NCI-H2196 treated with DMSO at 0.1 percent for 48 hours (cell line): ENCODE measurements around the gene SLC9C2.
"Not testable (repeated sequence)": the region's sequence is repeated elsewhere in the genome, so short reads cannot be mapped to it uniquely, and the experiment has no call there.

Experiments
- DNase-seq: peaks from one replicate; lab custom pipeline; 2025; ENCODE audit not compliant: unreplicated experiment; lab: John Stamatoyannopoulos, UW

The SLC9C2 gene

DNA sequence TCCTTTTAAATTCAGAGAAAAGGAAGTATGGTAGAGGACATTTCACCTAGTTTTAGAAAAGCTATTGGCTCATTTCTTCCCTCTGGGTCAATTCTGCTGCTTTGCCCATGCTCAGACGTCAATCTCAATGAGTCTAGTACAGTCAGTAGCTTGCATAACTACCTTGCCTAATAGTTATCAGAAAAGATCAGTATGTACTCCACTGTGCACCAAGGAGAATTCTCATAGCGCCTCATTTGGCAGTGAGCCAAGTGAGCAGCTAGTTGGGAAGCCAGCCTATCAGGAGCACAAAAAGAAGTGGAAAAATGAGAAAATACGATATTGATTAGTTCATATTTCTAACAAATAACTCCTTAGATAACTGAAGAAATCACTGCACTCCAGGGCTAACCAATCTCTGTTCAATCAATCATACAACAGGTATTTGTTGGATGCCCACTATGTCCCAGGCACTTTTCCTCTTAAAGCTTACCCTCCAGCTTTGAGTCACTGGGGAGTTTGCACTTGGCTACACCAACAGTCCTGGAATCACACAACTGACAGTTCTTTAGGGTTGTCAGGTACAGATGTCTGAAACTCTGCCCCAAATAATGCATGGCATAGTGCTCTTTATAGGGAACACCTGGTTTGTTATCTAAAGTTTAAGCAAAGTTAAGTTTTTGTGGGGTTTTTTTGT lies 75.6 kb downstream of the SLC9C2 start:
- no peak for DNase-seq

DNA sequence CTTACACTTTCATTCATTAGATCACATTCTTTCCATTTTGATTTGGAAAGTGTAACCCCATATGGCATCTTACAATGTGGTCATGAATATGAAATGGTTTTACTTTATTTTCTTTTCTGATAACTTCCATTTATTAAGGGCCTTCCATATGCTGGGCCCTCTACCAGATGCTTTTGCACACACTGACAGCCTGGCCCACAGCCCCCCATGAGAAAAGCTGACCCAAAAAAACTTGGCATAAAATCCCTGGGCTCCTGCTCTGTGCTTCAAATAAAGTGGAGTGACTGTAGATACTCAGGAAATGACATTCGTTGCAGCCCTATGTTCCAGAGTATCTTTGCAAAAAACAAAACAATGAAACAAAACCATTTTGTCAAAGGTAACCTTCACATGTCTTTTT lies 76.9 kb downstream of the SLC9C2 start:
- DNase-seq: no peak

DNA sequence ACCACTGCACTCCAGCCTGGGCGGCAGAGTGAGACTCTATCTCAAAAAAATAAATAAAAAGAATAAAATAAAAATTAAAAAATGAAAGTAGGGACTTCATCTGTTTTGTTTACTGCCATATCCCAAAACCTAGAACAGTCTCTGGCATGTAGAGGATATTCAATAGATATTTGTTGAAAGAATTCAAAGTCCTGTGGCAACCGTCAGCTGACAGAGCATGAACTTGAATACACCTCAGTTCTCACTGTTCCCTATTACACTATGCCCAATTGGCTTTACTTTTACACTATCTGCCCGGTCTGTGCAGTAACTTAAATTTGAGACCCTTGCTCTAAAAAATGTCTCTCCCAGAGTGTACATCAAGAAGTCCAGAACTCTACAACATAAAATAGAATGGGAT lies 79.5 kb downstream of the SLC9C2 start:
- DNase-seq: no peak

DNA sequence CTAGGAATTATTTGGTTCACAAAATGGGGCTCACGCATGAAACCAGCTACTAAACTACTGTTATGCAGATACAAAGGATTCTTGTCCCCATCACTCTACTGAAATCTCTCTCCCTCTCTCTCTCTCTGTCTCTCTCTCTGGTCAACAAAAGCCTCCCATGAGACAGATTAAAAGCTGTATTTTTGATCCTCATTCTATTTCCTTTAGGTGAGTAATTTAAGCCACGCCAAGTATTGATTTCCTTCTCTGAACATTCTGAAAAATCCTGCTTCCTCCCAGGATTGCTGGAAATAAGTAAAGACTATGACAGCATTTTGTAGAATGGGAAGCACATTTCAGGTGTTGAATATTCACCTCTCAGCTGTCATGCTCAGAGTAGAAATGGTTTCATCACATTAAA lies 82.1 kb downstream of the SLC9C2 start:
- DNase-seq: no peak

DNA sequence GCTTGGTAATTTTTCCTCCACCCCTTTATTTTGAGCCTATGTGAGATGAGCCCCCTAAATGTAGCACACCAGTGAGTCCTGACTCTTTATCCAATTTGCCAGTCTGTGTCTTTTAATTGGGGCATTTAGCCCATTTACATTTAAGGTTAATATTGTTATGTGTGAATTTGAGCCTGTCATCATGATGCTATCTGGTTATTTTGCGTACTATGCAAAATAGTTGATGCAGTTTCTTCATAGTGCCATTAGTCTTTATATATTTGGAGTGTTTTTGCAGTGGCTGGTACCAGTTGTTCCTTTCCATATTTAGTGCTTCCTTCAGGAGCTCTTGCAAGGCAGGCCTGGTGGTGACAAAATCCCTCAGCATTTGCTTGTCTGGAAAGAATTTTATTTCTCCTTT lies 88.4 kb downstream of the SLC9C2 start:
- DNase-seq: not testable (repeated sequence)

DNA sequence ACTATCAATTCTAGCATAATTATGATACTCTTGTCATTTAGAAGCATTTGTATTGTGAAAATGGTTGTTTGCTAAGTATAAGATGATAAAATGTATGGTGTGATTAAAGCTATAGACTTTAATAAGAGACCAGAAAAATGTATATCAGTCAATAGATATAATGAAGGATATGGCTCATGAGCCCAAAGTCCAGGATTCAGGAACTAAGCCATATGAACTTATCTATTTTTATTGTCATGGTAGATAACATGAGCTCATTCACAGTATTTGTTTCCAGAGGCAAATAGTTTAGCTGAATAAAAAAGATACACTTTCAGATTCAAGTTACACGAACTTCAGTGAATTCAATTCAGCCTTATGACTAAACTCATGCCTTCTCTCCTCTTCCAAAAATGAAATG lies 93.1 kb downstream of the SLC9C2 start:
- no peak for DNase-seq

DNA sequence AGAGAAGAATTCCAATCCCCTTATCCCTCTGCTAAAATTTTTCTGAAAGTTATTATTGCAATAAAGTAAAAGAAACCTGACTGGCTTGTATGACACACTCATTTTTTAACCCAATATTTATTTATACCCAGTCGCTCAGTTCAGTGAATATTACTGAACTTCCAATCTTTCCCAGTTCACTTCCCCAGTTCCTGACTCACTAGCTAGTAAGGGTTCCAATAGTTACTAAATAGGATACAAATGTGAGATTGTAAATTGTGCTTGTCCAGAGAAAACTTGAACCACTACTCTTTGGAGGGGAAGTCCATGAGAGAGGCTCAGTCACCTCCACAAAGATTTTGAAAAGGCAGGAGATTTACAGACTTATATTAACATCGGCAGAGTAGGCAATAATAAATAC lies 94.3 kb downstream of the SLC9C2 start:
- DNase-seq: no peak

DNA sequence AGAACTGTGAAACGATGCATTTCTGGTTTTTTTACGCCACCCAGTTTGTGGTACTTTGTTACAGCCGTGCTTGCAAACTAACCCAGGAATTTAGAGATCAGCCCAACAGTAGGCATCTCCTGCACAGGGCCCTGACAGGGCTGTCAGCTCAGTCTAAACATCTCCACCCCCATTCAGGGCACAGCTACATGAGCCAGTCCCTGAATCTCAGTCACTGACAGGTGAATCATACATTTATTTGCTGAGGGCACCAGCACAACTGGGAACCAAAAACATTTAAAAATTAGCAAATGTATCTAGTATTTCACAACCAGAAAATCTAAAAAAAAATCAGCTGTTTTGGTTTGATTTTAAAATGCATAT lies 95.0 kb downstream of the SLC9C2 start:
- no peak for DNase-seq

DNA sequence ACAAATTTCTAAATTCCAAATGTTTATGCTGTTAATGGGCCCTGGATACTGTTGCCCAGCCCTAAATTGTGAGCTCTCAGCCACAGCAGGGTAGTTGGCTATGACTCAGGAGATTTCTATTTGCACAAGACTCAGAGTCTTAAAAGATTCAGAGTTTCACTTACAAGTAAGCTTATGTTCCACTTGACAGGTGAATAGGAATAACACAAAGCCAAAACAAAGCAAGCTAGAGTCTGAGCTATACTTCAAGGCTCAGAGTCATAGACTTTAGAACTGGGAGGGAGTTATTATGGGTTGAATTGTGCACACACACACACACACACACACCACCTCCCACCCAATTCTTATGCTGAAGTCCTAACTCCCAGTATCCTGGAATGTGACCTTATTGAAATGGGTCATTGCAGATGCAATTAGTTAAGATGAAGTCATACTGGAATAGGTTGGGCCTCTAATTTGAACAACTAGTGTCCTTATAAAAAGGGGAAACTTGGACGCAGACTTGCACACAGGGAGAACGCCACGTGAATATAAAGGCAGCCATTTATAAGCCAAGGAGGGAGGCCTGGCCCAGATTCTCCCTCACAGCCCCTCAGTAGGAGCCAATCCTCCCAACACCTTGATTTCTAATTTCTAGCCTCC lies 95.5 kb downstream of the SLC9C2 start:
- DNase-seq: no peak

DNA sequence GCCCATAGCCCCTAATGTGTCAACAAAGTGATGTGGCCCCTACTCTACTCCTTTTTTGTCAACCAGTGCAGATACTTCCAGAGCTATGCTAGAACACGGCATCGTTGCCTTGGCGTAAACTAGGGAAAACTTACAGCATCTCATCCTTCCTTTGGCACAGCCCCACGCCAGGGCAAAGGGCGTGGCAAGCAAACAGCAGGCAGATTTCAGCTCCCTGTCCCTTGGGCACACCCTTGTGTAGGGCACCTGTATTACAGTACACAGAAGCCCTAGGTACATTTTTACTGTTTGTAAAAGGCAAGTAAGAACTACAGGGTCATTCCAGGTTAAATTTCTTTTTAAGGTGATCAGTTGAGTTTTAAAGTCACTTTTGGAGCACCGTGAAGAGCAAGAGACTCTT lies 96.4 kb downstream of the SLC9C2 start:
- DNase-seq: no peak

DNA sequence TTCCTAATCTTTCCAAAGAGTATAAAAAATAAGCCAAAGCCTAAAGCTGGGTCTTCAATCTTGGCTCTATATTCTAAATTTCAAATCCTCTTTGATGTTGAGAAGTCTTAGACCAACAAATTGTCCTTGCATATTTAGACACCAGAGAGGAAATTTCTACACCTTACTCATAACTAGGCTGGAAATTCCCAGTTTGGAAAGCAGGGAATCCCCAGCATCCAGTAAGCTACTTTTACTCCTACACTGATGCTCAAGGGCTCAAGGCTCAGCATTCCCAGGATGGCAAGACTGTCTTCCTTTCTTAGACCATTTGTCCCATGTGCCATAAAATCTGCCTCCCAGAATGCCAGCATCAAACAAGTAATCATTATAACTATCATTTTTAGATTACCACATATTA lies 97.5 kb downstream of the SLC9C2 start:
- no peak for DNase-seq

DNA sequence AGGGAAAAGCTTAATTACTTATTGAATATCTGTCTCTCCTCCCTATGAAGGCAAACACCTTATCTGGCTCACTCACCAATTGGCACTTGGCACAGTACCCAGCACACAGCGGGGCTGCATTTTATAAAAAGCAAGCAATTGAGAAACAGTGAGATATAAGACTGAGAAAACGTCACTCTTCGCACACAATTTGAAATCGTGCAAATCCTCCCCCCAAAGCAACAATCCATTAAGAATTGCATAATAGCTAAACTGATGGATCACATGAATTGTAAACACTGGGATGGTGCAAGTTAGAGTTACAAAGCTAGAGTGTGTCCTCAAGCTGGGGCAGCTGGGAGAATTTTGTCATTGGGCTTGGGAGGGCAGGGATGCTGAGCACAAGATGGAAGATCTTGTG lies 98.6 kb downstream of the SLC9C2 start:
- DNase-seq: no peak

DNA sequence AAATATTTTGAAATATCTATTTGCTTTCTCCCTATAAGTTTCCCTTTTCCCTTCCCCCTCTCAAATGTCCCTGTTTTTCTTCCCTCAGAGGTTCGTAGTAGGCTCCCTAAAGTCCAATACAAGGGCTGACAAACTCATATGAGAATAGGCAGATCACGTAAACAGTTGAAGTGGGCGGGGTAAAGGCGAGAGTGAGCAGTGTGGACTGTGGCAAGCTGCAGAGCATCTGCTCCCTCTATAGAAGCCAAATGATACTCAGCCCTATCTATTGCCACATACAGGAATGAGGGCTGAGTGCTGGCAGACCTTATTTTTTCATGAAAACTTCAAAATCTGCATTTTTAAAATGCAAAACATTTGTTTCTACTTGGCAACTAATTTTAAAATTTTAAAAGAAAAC lies 99.5 kb downstream of the SLC9C2 start:
- no peak for DNase-seq

DNA sequence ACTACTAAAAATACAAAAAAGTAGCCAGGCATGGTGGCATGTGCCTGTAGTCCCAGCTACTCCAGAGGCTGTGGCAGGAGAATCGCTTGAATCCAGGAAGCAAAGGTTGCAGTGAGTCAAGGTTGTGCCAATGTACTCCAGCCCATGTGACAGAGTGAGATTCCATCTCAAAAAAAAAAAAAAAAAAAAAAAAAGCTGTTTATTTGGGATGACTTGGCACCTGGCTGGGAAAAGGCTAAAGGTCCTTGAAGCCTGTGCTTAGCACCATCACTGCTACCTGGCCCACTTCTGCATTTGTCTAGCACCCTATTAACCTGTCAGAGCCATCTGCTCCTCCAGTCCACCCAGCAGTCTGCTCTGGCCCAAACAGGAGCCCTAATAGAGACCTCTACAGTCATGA lies 100.8 kb downstream of the SLC9C2 start:
- no peak for DNase-seq

DNA sequence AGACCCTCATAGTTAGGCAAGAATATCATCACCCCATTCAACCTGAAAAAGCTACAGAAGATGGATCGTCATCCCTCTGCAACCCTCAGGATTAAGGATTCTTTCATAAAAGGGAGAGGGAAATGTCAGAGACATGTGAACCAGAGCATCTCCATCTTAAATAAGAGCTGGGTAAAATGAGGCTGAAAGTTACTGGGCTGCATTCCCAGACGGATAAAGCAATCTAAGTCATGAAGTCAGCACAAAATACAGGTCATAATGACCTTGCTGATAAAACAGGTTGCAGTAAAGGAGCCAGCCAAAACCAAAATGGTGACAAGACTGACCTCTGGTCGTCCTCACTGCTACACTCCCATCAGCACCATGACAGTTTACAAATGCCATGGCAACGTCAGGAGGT lies 103.1 kb downstream of the SLC9C2 start:
- DNase-seq: no peak

DNA sequence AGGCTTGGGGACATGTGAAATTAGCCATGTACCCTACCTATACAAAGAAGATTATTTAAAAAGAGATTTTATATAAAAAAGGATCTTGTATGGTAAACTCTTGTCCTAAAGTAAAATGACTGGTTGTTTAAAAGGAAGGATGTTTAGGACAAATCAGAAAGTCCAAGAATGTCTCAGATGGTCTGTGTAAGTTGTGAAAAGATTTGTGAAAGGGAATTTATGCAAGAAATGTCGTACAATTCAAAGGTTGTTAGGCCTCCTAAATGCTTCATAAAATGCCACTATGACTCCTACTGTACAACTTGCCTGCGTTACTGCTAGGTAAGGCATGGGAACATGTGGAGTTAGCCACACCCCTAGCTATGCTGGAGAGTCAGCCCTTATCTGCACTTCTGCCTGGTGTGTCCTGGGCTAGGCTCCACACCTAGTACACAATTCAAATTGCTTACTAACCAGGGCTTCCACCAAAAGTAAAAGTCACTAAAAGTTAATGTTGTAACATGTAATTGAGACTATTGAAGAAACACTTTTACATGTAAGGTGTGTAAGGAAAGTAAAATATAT lies 106.0 kb downstream of the SLC9C2 start:
- DNase-seq: no peak

DNA sequence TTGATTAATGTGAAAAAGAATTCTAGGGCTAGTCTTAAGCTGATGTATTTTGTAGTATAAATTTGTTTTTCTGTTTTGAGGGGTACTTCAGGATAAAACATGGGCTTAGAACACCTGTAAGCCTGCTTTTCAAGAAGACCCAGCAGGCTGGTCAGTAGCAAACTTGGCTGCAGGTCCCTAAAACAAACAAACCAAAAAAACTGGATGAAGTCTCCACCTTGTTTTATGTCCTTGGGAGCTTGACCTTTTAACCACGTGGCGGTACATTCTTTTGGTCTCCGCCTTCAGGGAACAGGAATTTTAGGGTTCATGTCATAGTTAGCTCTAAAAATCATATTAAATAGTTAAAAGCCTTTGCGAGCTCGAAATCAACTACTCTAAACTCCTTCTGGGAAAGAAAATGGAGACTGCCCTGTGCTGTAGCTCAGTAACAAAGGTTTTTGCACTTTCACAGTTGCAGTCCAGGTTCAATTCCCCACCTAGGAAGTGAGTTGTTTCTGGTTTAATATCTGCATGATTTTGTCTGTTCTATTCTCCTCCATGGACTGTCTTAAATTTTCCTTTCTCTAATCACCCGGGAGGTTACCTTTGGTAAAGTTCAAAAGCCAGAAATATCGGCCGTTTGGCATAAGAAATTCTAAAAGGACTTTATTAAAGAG lies 107.1 kb downstream of the SLC9C2 start:
- no peak for DNase-seq

DNA sequence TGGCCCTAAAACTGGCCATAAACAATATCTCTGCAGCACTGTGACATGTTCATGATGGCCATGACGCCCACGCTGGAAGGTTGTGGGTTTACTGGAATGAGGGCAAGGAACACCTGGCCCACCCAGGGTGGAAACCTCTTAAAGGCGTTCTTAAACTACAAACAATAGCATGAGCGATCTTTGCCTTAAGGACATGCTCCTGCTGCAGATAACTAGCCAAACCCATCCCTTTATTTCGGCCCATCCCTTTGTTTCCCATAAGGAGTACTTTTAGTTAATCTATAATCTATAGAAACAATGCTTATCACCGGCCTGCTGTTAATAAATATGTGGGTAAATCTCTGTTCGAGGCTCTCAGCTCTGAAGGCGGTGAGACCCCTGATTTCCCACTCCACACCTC lies 109.7 kb downstream of the SLC9C2 start:
- not testable (repeated sequence) for DNase-seq

DNA sequence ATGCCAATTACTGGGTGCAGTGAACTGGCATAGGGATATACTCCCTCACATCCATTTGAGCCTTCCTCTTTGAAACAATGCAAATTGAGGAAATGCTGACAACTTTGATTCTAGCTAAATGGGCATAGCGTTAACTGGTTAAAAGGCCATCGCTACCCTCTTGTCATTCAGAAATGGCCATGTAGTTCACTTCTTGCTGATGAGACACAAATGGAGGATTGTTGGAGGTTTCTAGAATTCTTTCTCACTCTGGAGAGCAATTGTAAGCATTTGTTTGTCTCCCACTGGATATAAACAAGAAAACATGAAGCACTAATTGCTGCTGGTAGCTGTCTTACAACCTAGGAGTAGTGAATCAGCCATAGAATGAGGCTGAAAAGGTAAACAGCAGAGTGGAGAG lies 111.4 kb downstream of the SLC9C2 start:
- no peak for DNase-seq

DNA sequence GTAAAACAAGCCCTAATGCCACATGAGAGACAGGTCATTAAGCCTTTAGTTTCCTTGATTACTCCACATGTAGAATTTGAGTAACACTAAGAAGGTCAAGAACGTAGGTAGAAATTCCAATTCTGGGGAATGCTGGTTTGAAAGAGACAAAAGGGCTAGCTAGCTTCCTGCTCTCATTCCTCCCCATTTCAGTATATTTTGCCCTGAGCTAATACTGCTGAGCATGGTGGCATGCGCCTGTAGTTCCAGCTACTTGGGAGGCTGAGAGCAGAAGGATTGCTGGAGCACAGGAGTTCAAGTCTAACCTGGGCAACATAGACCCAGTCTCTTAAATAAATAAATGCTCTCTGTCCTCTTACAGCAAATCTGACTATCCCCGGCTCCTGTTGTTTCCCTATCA lies 112.9 kb downstream of the SLC9C2 start:
- DNase-seq: no peak

DNA sequence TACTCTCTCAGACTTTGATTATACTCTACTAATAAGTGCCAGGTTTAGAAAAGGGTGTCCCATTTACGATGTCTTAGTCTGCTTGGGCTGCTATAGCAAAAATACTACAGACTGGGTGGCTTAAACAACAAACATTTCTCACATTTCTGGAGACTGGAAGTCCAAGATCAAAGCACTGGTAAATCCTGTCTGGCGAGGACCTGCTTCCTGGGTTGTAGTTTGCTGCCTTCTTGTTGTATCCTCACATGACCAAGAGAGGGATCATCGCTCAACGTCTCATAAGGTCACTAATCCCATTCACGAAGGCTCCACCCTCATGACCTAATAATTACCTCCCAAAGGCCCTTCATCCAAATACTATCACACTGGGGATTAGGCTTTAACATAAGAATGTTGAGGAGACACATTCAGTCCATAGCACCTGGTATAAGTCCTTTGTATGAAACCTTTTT lies 113.7 kb downstream of the SLC9C2 start:
- DNase-seq: no peak

DNA sequence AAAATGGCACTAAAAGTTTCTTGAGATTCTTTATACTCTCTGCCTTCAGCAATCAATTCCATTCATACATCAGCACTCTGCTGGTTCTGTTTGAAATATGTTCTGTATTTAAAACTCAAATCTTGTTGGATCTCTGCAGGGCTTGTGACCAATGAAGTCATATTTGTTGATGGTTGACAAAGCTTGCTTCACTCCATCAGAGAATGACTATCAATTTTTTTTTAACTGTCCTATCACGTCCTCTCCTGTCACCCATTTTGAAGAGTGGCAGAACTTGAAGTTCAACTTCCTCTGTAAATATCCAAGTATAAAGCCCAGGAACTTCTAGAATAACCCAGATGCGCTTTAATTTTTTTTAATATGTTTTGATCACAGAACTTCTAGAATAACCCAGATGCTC lies 114.9 kb downstream of the SLC9C2 start:
- no peak for DNase-seq
